GM18526 (cell line): Measurements from ENCODE around the gene TCF7L1.

ENCODE experiments used
- POLR2A ChIP-seq: IDR thresholded peaks from 3 replicates; pipeline ENCODE4 v1.6.1; 2011; ENCODE audit not compliant: insufficient read length; ENCODE audit errors: extremely low read depth

Gene TCF7L1

DNA sequence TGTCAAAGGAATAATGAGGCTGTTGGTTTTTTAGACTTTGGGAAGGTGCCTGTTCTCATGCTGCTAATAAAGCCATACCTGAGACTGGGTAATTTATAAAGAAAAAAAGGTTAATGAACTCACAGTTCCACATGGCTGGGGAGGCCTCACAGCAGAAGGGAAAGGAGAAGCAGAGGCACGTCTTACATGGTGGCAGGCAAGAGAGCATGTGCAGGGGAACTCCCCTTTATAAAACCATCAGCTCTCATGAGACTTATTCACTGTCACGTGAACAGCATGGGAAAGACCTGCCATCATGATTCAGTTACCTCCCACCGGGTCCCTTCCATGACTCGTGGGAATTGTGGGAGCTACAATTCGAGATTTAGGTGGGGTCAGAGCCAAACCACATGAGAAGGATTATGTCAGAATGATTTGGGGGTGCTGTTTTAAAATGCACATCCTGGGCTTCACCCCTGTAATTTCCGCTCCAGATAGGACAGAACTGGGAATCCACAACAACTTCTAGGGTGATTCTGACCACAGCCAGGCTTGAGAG lies 37.8 kb downstream of the TCF7L1 start:
- TF ChIP-seq POLR2A: no peak

DNA sequence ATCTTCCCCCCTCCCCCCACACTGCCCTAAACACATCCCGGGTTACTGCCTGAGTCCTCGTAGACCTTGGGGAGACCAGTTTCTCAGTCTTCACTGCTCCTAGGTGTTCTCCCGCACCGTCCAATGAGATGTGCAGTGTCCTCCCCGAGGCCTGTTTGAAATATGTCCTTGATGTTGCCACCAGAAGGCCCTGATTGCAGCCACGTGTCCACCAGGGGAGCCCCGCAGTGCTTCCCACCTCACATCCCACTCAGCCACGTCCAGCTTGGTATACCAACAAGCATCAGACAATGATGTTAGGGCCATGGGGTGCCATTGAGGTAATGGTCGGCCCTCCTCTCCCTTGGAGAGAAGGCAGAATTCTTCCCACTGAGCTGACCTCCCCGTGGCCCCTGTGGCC lies 38.7 kb downstream of the TCF7L1 start:
- TF ChIP-seq POLR2A: no peak

DNA sequence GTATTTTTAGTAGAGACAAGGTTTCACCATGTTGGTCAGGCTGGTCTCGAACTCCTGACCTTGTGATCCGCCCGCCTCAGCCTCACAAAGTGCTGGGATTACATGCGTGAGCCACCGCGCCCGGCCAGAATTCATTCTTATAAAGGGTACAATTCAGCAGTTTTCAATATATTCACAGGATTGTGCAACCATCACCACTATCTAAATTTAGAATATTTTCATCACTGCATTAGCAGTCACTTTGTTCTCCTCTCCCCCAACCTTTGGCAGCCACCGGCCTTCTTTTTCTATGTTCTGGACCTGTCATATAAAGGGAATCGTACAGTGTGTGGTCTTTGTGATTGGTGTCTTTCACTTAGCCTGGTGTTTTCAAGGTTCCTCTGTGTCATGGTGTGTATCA lies 40.7 kb downstream of the TCF7L1 start:
- no peak for TF ChIP-seq POLR2A

DNA sequence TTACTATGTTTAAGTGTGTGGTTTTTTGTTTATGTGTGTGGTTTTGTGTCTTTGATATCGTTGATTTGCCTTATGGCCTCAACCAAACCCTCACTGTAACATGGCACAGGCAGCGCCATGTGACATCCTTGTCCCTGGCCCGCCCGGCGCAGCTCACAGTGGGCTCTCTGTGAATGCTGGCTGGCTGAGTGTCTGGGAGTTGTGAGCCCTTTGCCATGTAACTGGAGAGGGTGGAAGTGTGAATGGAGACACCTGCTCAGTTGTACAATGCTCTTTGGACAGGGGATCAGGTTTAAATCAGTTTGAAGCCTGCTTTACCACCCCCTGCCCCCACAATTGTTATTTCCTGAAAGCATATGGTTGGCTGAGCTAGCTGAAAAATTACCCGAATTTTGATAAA lies 41.8 kb downstream of the TCF7L1 start:
- TF ChIP-seq POLR2A: no peak

DNA sequence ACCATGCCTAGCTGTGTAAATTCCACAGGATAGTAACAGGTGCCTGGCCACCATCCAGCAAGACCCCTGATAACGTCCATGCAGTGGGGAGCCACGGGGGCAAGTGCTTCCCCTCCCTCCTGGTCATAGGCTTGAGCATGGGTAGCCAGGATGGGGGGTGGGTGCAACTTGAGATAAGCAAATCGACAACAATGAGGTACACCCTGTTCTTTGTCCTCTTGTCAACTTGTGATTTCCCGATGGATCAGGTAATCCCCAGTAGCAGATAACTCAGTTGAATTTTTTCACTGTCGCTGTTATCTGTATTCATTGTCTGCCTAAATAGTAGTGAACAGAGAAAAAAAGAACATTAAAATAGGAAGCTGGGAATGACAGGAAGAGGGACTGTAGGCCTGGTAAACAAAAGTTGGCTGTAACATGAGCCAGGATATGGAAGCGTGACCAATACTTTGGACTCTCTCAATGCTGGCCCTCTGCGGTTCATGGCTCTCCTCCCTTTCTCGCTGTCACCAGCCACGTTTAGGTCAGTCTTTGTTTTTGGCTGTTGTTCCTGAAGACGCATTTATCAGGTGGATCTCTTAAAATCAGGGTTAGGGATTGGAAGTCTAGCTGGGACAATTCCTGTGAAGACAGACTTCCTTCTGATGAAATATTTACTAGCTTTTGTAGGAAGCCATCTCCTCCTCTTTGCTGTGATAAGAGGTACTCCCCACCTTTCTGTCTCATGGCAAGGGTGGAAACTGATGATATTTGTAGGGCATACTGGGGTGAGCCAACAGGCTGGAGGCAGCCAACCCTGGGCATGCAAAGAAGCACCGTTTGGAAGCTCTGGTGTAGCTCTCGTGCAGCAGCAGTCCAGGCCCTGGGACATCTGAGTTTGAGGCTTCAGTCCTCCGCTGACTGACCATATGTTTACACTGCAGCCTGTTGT lies 42.4 kb downstream of the TCF7L1 start:
- TF ChIP-seq POLR2A: no peak

DNA sequence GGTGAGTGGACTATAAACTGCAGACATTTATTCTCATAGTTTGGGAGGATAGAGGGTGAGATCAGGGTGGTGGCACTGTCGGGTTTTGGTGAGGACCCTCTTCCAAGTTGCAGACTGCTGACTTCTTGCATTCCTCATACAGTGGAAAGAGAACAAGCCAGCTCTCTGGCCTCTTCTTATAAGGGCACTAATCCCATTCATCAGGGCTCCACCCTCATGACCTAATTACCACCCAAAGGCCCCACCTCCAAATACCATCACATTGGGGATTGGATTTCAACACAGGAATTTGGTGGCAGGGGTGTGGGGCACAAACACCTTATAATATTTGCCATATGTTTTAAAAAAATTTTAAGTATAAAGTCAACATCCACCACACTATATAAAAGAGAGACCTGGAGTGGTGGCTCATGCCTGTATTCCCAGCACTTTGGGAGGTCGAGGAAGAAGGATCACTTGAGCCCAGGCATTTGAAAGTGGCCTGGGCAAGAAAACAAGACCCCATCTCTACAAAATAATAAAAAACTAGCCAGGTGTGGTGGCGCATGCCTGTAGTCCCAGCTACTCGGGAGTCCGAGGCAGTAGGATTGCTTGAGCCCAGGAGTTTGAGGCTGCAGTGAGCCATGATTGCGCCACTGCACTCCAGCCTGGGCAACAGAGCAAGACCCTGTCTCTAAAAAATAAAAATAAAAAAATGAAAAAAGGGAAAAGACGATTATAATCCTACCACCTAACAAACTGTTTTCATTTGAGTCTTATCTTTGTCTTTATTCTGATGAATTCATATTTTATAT lies 44.0 kb downstream of the TCF7L1 start:
- TF ChIP-seq POLR2A: no peak

DNA sequence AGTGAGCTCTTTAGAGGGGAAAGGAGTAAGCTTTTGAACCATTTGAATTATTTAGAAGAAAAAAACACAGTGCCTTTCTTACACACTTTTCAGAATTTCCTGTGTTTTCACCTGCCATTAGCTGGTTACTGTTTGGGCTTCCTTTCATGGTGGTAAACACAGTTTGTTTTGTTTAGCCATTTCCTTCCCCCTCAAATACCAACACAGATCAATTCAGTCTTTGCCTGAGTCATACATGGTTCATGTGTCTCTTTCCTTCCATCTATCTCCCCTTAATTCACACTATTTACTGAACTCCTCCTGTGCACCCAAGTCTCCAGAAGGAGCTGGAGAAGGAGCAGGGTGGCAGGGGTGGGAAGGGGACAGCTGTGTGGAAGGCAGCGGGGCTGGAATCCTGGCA lies 45.0 kb downstream of the TCF7L1 start:
- no peak for TF ChIP-seq POLR2A

DNA sequence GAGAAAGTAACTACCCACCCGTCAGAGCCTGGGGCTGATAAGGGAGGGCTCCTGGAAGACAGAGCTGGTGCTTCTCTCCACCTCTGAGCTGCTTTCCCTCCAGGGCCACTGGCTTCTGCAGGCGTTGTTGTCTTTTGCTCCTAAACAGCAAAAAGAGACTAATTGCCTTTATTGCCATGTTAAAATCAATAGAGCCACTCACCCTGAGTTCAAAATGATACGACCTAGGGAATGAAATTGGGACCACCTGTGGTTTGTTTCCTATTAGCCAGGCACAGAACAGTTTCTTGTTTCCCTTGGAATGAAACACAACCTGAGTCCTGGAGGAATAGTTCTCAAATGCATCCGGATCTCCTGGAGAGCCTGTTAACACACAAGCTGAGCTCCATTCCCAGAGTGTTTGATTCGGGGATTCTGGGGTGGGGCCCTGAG lies 45.8 kb downstream of the TCF7L1 start:
- TF ChIP-seq POLR2A: no peak

DNA sequence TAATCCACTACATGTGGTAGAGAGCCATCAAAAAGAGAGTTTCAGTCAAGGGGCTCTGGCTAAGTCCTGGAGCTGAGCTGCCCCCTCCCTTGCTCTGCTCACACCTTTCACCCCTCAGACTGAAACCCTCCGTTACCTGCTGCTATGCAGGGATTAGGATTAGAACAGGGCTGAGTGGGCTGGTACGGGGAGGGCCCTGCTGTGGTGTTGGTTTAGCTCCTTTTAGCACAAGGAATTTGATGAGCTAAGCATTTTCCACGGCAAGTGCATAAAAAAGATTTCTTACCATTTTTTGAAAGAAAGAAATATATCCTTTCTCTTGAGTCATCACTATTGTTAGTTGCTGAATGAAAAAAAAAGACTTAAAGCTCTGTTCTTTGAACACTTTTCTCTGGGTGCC lies 46.3 kb downstream of the TCF7L1 start:
- TF ChIP-seq POLR2A: no peak

DNA sequence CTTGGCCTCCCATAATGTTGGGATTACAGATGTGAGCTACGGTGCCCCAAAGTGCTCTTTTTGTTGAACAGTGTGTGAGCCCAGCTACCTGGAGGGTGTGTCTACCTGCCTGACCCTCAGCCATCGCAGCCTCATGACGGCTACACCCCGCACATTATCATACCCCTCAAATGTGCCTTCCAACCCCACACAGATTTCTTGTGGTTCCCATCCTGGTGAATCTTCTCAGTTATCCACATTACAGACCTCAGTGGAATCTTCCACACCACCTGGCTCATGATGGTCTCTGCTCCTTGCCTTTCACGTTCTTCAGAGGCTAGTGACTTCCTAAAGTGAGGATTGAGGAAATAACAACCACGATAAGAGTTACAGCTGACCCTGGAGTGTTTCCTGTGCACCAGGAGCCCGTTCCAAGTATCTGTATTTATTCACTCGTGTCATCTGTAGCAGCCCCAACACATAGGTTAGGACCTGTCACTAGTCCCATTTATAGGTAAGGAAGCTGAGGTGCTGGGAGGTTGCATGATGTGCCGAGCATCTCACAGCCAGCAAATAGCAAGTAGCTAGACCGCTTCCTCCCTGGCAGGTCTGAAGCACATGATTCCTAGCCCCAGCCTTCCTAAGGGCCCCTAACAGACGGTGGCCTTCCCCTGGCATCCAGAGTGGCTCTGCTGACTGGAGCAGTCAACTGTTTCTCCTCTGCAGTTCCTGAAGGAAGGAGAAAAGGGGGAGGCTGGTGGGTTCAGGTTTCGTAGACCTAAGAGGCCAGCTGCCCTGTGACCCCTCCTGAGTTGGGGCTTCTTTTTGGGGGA lies 47.3 kb downstream of the TCF7L1 start:
- no peak for TF ChIP-seq POLR2A

DNA sequence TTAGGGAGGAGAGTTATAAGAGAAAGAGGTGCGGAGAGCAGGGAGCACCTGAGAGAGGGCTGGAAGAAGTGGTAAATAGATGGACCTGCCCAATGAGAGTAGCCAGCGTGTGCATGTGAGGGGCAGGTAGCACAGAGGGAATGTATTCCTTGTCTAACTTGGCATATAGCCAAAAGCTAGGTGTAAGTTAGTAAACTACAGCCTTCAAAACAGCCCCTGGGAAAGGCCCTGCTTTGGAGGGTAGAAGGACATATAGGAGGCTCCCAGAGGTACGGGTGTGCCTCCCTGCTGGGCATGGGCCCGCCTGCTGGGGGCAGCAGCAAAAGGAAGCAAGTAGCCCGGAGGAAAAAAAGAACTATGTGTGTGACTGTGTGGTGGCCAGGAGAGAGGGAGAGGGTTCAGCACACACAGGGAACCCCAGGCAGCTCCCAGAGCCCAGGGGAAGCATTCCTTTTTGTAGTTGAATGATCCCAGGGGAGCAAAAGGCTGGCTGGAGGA lies 48.0 kb downstream of the TCF7L1 start:
- no peak for TF ChIP-seq POLR2A

DNA sequence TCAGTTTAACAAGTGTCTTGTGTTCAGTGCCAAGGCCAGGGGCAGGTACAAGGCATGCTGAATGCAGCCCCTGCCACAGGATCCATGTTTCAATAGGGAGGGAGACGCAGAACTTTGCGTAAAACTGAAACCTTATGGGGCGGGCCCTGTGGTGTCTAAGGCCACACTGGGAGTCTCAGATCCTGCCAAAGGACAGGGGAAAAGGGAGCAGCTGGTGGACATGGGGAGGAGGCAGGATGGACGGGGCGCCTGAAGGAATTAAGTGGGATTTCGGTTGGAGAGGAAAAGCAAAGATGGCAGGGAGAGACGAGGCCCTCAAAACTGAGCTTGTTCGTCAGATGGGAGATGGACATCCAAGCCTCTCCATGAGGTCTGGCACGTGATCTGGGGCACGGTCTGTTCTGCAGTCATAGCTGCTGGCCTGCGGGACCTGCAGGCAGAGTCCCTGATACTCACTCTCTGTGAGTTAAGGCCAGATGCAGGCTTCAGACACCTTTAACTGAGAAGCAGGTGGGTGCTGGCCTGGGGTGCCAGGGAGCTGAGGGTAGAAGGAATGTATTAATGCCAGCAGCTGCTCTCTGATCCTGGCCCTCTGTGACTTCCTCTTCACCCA lies 48.8 kb downstream of the TCF7L1 start:
- TF ChIP-seq POLR2A: no peak

DNA sequence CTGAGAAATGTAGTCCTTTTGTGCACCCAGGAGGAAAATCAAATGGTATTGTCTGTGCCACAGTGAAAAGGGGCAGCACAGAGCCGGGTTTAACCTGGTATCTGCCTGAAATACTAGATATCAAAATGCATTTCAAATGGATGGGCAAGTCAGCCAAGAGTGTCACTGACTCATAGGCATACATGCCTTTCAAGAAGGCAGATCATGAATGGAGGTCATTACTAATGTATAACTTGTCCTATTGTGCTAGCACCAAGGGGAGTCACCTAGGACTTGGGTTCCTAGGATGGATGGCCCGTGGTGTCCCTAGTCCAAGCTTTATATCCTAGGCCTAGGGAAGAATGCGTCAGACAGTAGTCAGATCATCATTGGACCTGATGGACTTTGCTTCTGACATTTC lies 49.9 kb downstream of the TCF7L1 start:
- TF ChIP-seq POLR2A: no peak

DNA sequence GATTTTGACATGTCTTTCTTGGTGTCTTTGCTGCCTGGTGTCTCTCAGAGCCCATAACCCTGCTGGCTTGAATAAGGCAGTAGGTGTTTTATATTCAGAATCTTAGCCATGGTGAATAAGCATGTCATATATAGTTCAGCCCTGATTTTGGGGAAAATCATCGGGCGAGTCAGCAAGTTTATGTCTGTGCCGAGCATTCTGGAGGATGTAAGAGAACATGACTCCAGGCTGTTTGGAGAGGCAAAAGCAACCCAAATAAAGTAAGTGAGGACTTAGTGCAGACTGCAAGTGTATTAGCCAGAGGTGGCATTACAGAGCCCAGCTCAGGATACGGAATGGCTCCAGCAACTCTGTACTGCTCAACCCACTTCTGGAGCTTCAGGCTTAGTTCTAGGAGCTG lies 50.3 kb downstream of the TCF7L1 start:
- no peak for TF ChIP-seq POLR2A
